ENCODE data around the gene ZNF85.

- TF ChIP-seq, protein P1, sequence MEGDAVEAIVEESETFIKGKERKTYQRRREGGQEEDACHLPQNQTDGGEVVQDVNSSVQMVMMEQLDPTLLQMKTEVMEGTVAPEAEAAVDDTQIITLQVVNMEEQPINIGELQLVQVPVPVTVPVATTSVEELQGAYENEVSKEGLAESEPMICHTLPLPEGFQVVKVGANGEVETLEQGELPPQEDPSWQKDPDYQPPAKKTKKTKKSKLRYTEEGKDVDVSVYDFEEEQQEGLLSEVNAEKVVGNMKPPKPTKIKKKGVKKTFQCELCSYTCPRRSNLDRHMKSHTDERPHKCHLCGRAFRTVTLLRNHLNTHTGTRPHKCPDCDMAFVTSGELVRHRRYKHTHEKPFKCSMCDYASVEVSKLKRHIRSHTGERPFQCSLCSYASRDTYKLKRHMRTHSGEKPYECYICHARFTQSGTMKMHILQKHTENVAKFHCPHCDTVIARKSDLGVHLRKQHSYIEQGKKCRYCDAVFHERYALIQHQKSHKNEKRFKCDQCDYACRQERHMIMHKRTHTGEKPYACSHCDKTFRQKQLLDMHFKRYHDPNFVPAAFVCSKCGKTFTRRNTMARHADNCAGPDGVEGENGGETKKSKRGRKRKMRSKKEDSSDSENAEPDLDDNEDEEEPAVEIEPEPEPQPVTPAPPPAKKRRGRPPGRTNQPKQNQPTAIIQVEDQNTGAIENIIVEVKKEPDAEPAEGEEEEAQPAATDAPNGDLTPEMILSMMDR (conservative IDR thresholded peaks at IDR 0.05 in 1 of 2, IDR thresholded peaks at IDR 0.05 in 1 of 2; ENCODE audit: low read depth in 1 of 2, low read length in 2 of 2): no peak
- TF ChIP-seq EZH2 (IDR thresholded peaks at IDR 0.05; ENCODE audit: low read length, missing control alignments): no peak
These were observed 3.7 kb downstream of the ZNF85 start for GRCh38 chr19:20926796-20927195.
